Eye (tissue), 1 donor: ENCODE results near the gene POPDC3.
"Not testable (repeated sequence)": the region's sequence is repeated elsewhere in the genome, so short reads cannot be mapped to it uniquely, and the experiment has no call there.

Experiments
- DNase-seq: peaks from one replicate; pipeline ENCODE4 v3.0.0-alpha.2; 2015

The POPDC3 gene

GRCh38 chr6:105179244-105180065, at the start of gene POPDC3:
POPDC3 (minus strand) TSS chr6:105180014; CDS start chr6:105161909, 18,105 bp downstream.
- DNase-seq, result peak; percentile 71

GRCh38 chr6:105227295-105227767, 47.5 kb upstream of the POPDC3 start:
- DNase-seq, result no peak

GRCh38 chr6:105226598-105227294, 46.9 kb upstream of the POPDC3 start:
- DNase-seq, result no peak

- DNase-seq, result no peak
Measured at GRCh38 chr6:105223242-105223641, 43.4 kb upstream of the POPDC3 start.

- DNase-seq, result not testable (repeated sequence)
Measured at GRCh38 chr6:105221219-105221618, 41.4 kb upstream of the POPDC3 start.

- DNase-seq, result peak; percentile 11
Measured at GRCh38 chr6:105220186-105220585, 40.4 kb upstream of the POPDC3 start.

GRCh38 chr6:105219218-105219617, 39.4 kb upstream of the POPDC3 start:
- not testable (repeated sequence) for DNase-seq

GRCh38 chr6:105215506-105215905, 35.7 kb upstream of the POPDC3 start:
- DNase-seq, result no peak

- DNase-seq, result no peak
Measured at GRCh38 chr6:105214668-105215067, 34.9 kb upstream of the POPDC3 start.

- no peak for DNase-seq
Measured at GRCh38 chr6:105213272-105213671, 33.5 kb upstream of the POPDC3 start.

- no peak for DNase-seq
Measured at GRCh38 chr6:105212587-105212986, 32.8 kb upstream of the POPDC3 start.

- no peak for DNase-seq
Measured at GRCh38 chr6:105211831-105212230, 32.0 kb upstream of the POPDC3 start.

- DNase-seq, result no peak
Measured at GRCh38 chr6:105210932-105211531, 31.2 kb upstream of the POPDC3 start.

- DNase-seq, result no peak
Measured at GRCh38 chr6:105209950-105210706, 30.3 kb upstream of the POPDC3 start.

- no peak for DNase-seq
Measured at GRCh38 chr6:105207524-105208269, 27.9 kb upstream of the POPDC3 start.

- DNase-seq, result no peak
Measured at GRCh38 chr6:105204768-105205167, 25.0 kb upstream of the POPDC3 start.

- DNase-seq, result no peak
Measured at GRCh38 chr6:105204331-105204730, 24.5 kb upstream of the POPDC3 start.

- DNase-seq, result no peak
Measured at GRCh38 chr6:105202486-105202885, 22.7 kb upstream of the POPDC3 start.

- no peak for DNase-seq
Measured at GRCh38 chr6:105200133-105200730, 20.4 kb upstream of the POPDC3 start.

- no peak for DNase-seq
Measured at GRCh38 chr6:105199711-105200110, 19.9 kb upstream of the POPDC3 start.

GRCh38 chr6:105196076-105196475, 16.3 kb upstream of the POPDC3 start:
- DNase-seq, result no peak

GRCh38 chr6:105194591-105194990, 14.8 kb upstream of the POPDC3 start:
- no peak for DNase-seq
